Testis (tissue), 3 donors: ENCODE results near the gene MYH10. TPM values are rescaled to one million over a fixed set of nuclear protein-coding genes. Genes with fewer than 3 reads are reported as not detected.

Source experiments
- DNase-seq: peaks from one replicate; pipeline ENCODE4 v3.0.0-alpha.2; 2019
- H3K27ac ChIP-seq, 2 donors: fragments of 200-600 bp; sonication (generic); one replicate each; pipeline ENCODE4 v1.5.1; 2019
- H3K27me3 ChIP-seq: fragments of 200-600 bp; sonication (generic); one replicate; pipeline ENCODE4 v1.5.1; 2019
- H3K36me3 ChIP-seq: fragments of 200-600 bp; sonication (generic); one replicate; pipeline ENCODE4 v1.5.1; 2017; ENCODE audit warnings: low read depth; ENCODE audit errors: missing control alignments
- H3K4me1 ChIP-seq: fragments of 200-600 bp; sonication (generic); one replicate; pipeline ENCODE4 v1.5.1; 2019
- H3K4me3 ChIP-seq, 2 donors: fragments of 200-600 bp; sonication (generic); one replicate each; pipeline ENCODE4 v1.5.1; 2017 to 2019
- H3K9me3 ChIP-seq: fragments of 200-600 bp; sonication (generic); one replicate; pipeline ENCODE4 v1.5.1; 2017
- POLR2A ChIP-seq: fragments of 450-650 bp; IDR thresholded peaks from one replicate; pipeline ENCODE4 v1.6.1; 2017; ENCODE audit warnings: antibody characterized with exemption, mild to moderate bottlenecking, moderate library complexity
- WGBS, 2 donors: methylation state at CpG; one replicate each; pipeline ENCODE4 v1.1.5; 2018; 5-methylcytosine and 5-hydroxymethylcytosine counted together
- intact Hi-C: fragments of 100-400 bp; cut with DNase I; formaldehyde crosslinking; loops from one replicate; pipeline ENCODE4 v1.15.1; 2023; ENCODE audit warnings: low total_unique reads
- polyA plus RNA-seq: library from polyadenylated mRNA; stranded (reverse); fragments of 350-450 nt; fragmentation: Illumina TruSeq; extraction: RNeasy Lipid Tissue Mini Kit (QIAGEN cat#74804); gene quantifications from one replicate; pipeline ENCODE4 v1.2.3, GENCODE V29; 2014; ENCODE audit warnings: low read depth, low replicate concordance; ENCODE audit not compliant: insufficient read depth
- total RNA-seq, 2 donors: library from RNA; depleted of rRNA; stranded (reverse); fragments of >200 nt; gene quantifications; one replicate each; pipeline ENCODE4 v1.2.3, GENCODE V29; 2016
- TF ChIP-seq, protein P1 (sequence below), 3 experiments: fragments of 450-650 bp in 2 of 3; fragments of 200-600 bp in 1 of 3; sonication (generic) in 1 of 3; IDR thresholded peaks; one replicate each; pipeline ENCODE4 v1.5.1; 2016 to 2019; ENCODE audit warnings: antibody characterized with exemption in 3 of 3, mild to moderate bottlenecking in 2 of 3, moderate library complexity in 1 of 3

The MYH10 gene
- total and polyA plus RNA-seq, 3 donors from 2014 or later = 25.5 to 34.1 (median 33.1) TPM

DNA sequence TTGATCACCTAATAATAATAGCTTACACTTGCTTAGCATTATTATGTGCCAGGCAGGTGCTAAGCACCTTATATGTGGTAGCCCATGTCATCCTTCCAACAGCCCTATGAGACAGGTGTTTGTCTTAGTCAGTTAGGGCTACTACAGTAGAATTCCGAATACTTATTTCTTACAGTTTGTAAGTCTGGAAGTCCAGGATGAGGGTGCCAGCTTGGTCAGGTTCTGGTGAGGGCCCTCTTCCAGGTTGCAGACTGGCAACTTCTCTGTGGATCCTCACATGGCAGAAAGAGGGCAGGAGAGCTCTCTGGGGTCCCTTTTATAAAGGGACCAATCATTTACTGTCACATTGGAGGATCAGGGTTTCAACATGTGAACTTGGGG, 19.6 kb upstream of the MYH10 start:
- intact Hi-C loops = no loop called here
- Histone ChIP-seq H3K27ac (no peak overlapping the region), H3K4me1 (no peaks in the 10 kb centered on the region), H3K27me3 (no peaks in the 10 kb centered on the region), H3K36me3 (no peaks in the 10 kb centered on the region), H3K4me3 (no peak overlapping the region), H3K9me3 (no peaks in the 10 kb centered on the region)
- TF ChIP-seq, protein P1, sequence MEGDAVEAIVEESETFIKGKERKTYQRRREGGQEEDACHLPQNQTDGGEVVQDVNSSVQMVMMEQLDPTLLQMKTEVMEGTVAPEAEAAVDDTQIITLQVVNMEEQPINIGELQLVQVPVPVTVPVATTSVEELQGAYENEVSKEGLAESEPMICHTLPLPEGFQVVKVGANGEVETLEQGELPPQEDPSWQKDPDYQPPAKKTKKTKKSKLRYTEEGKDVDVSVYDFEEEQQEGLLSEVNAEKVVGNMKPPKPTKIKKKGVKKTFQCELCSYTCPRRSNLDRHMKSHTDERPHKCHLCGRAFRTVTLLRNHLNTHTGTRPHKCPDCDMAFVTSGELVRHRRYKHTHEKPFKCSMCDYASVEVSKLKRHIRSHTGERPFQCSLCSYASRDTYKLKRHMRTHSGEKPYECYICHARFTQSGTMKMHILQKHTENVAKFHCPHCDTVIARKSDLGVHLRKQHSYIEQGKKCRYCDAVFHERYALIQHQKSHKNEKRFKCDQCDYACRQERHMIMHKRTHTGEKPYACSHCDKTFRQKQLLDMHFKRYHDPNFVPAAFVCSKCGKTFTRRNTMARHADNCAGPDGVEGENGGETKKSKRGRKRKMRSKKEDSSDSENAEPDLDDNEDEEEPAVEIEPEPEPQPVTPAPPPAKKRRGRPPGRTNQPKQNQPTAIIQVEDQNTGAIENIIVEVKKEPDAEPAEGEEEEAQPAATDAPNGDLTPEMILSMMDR (IDR thresholded peaks at IDR 0.05) = no peak
- TF ChIP-seq POLR2A = no peak
- no peak for DNase-seq
- WGBS, 2 donors = 90 to 93% methylated on average over 1 of the region's 1 CpG

DNA sequence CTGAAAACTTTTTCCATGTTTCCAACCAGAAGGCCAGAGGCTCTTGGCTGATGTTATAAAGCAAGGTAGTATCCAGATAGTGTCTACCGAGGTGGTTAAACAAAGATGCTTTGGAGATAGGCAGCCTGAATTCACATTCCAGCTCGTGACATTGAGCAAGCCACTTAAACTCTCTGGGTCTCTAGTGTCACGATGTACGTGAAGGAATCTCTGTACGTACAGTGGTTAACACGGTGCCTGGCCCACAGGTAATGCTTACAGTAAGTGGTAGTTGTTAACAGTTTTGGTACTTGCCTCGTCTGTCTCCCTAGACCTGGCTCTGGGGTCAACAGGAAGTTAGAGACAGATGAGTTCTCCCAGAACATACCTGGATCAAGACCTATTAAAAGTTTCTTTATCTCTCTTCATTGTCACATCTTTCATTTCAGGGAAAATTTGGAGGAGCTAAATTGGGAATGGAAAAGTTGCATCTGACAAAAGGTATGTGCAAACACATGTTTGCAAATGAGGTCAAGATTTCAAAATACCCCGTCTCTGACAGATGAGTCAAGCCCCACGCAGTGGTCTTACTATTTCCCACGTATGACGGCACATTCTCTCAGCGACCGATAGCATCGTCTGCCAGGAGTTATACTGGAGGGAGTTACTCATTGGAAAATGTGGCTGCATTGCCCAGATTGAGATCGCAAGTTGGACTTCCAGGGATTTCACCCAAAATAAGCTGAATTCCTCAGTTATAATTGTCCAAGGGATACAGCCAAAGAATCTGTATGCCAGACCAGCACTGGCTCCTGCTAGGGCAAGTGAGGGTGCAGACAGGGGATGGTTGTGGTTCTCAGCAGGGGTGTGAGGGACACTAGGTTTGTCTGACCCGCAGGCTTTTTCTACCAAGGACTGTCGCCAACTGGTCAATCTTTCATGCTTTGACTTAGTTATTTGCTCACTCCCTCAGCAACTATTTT, 18.9 kb upstream of the MYH10 start:
- intact Hi-C loops = no loop called here
- Histone ChIP-seq H3K4me1 (no peaks in the 10 kb centered on the region), H3K4me3 (no peak overlapping the region), H3K27me3 (no peaks in the 10 kb centered on the region), H3K9me3 (no peaks in the 10 kb centered on the region), H3K36me3 (no peaks in the 10 kb centered on the region), H3K27ac (no peak overlapping the region)
- TF ChIP-seq, protein P1 (IDR thresholded peaks at IDR 0.05) = no peak
- TF ChIP-seq POLR2A = no peak
- no peak for DNase-seq
- WGBS, 2 donors = 74 to 81% methylated on average over 17 of the region's 17 CpGs

DNA sequence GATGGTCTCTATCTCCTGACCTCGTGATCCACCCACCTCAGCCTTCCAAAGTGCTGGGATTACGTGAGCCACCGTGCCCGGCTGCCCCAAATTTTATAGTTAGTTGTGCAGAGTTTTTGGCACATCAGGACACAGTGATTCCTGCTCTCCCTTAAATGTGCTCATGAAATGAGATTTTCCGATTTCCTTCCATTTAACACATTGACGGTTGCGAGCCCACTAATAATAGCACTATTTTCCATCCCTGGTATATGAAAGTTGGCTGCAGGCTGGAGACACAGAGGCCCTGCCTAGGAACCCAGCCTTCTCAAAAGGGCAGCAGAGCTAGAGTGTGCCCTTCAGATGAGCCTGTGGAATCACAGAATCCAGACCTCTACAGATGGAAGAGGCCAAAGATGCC, 17.4 kb upstream of the MYH10 start:
- H3K27ac ChIP-seq = no peak overlapping the region
- intact Hi-C loops = no loop called here
- no peak for DNase-seq
- no peaks in the 10 kb centered on the region for H3K36me3 ChIP-seq
- no peaks in the 10 kb centered on the region for H3K27me3 ChIP-seq
- H3K4me1 ChIP-seq = no peaks in the 10 kb centered on the region
- H3K4me3 ChIP-seq = no peak overlapping the region
- no peaks in the 10 kb centered on the region for H3K9me3 ChIP-seq
- WGBS, 2 donors = 86 to 90% methylated on average over 7 of the region's 7 CpGs
- no peak for TF ChIP-seq POLR2A
- TF ChIP-seq, protein P1 (IDR thresholded peaks at IDR 0.05) = no peak

DNA sequence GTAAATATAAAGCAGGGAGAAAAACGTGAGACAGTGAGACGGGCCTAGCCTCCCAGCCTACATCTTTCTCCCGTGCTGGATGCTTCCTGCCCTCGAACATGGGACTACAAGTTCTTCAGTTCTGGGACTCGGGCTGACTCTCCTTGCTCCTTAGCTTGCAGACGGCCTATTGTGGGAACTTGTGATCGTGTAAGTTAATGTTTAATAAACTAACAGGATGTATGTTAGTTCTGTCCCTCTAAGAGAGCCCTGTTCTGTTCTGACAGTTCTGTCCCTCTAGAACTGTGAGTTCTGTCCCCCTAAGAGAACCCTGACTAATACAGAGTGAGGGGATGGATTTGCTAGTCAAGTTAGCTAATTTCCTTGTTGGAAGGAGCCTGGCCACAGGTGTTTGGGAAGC, 16.7 kb upstream of the MYH10 start:
- H3K27me3 ChIP-seq = no peaks in the 10 kb centered on the region
- WGBS, 2 donors = 86 to 97% methylated on average over 7 of the region's 7 CpGs
- no peak for TF ChIP-seq POLR2A
- TF ChIP-seq, protein P1 (IDR thresholded peaks at IDR 0.05) = no peak
- no peak for DNase-seq
- no peak overlapping the region for H3K4me3 ChIP-seq
- no peaks in the 10 kb centered on the region for H3K9me3 ChIP-seq
- no peak overlapping the region for H3K27ac ChIP-seq
- intact Hi-C loops = no loop called here
- H3K4me1 ChIP-seq = no peaks in the 10 kb centered on the region
- H3K36me3 ChIP-seq = no peaks in the 10 kb centered on the region

DNA sequence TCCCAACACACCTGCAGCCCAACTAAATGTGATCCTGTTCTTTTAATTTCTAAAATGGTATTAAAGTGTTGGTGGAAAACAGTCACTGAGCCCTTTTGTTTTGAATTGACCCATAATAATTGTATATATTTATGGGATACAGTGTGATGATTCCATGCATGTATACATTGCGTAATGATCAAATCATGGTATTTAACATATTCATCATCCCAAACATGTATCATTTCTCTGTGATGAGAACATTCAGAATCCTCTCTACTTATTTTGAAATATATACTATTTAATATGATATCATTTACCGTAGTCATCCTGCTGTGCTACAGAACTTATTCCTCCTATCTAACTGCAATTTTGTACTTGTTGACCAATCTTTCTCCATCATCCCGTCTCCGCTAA, 14.0 kb upstream of the MYH10 start:
- DNase-seq = no peak
- intact Hi-C loops = no loop called here
- no peaks in the 10 kb centered on the region for H3K27me3 ChIP-seq
- H3K27ac ChIP-seq = no peak overlapping the region
- no peaks in the 10 kb centered on the region for H3K9me3 ChIP-seq
- no peaks in the 10 kb centered on the region for H3K36me3 ChIP-seq
- no peak overlapping the region for H3K4me3 ChIP-seq
- no peaks in the 10 kb centered on the region for H3K4me1 ChIP-seq
- TF ChIP-seq, protein P1 (IDR thresholded peaks at IDR 0.05) = no peak
- no peak for TF ChIP-seq POLR2A
- 92 to 94% methylated on average over 4 of the region's 4 CpGs for WGBS, 2 donors
